Fibroblast of pulmonary artery (primary cell): Measurements from ENCODE around the gene LRTM2.

Source experiments
- DNase-seq: peaks from one replicate; pipeline ENCODE4 v3.0.0-alpha.2; 2010; ENCODE audit warnings: low read depth
- H3K4me3 ChIP-seq: replicated peaks from 2 replicates; pipeline ENCODE4 v1.5.1; 2011; ENCODE audit warnings: low read depth, mild to moderate bottlenecking, control low read depth, low read length, moderate library complexity
- CTCF ChIP-seq: IDR thresholded peaks from 2 replicates; pipeline ENCODE4 v1.5.1; 2011; ENCODE audit warnings: mild to moderate bottlenecking, control low read depth, low read length, inconsistent platforms; ENCODE audit errors: missing control alignments

LRTM2 gene

GRCh38 chr12:1858456-1858855, 38.1 kb downstream of the LRTM2 start:
- TF ChIP-seq CTCF, result no peak
- DNase-seq, result no peak
- no peak overlapping the region for H3K4me3 ChIP-seq

- TF ChIP-seq CTCF, result no peak
- H3K4me3 ChIP-seq, result no peak overlapping the region
- DNase-seq, result no peak
Measured at GRCh38 chr12:1859643-1860042, 39.3 kb downstream of the LRTM2 start.

- no peak overlapping the region for H3K4me3 ChIP-seq
- TF ChIP-seq CTCF, result no peak
- DNase-seq, result no peak
Measured at GRCh38 chr12:1862973-1863372, 42.6 kb downstream of the LRTM2 start.

GRCh38 chr12:1863823-1864222, 43.5 kb downstream of the LRTM2 start:
- no peak overlapping the region for H3K4me3 ChIP-seq
- no peak for TF ChIP-seq CTCF
- DNase-seq, result no peak

- no peak for TF ChIP-seq CTCF
- no peak overlapping the region for H3K4me3 ChIP-seq
- no peak for DNase-seq
Measured at GRCh38 chr12:1864456-1864855, 44.1 kb downstream of the LRTM2 start.

- DNase-seq, result no peak
- H3K4me3 ChIP-seq, result no peak overlapping the region
- TF ChIP-seq CTCF, result no peak
Measured at GRCh38 chr12:1864867-1865266, 44.5 kb downstream of the LRTM2 start.

- H3K4me3 ChIP-seq, result no peak overlapping the region
- no peak for TF ChIP-seq CTCF
- DNase-seq, result no peak
Measured at GRCh38 chr12:1865284-1865866, 45.0 kb downstream of the LRTM2 start.
